ENCODE data around the gene KLF14.
A peak's percentile ranks its signal among the peaks of the same experiment; 100 is the strongest.
"Not testable (repeated sequence)": the region's sequence is repeated elsewhere in the genome, so short reads cannot be mapped to it uniquely, and the experiment has no call there.

Gene KLF14

DNA sequence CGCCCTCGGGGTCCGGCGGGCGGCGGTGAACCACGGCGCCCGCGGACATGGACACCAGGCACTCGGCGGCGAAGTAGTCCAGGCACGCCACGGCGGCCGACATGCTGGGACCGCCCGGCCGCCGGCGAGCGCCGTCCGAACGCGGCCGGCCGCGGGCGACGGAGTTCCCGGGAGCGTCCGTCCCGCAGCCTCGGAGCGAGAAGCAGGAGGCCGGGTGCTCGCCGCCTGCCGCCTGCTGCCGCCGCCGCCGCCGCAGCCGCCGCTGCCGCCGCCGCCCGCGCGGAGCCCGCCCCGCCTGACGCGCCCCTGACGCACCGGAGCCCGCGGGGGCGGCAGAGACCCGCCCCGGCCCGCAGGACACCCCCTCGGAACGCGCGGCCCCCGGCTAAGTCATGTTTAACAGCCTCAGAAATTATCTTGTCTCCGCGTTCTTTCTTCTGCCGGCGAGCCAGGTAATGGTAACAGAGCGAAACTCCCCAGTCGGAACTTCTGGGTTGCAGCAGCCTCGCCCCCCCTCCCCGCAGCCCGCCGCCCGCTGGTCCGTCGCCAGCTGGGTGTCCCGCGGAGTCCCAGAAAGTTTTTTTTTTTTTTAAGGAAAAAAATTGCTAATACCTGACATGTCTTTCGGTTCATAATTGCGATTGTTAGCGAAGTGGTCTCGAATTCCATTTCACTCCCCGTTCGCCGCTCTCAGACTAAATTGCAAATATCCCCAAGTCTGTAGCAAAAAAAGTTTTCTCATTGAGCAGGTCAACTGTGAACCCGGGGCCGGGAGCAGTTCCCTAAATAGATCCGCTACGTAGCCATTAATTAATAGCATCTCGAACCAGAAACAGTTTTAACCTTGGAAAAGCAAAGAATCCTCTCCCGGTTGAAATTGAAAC lies at the start of gene KLF14:
Gene KLF14 (minus strand): TSS at position 277 of the 884 bp plus-strand sequence. CDS start 174 bp downstream, at position 103.
- peak in 1 of 2 donors; percentile 15 for DNase-seq

DNA sequence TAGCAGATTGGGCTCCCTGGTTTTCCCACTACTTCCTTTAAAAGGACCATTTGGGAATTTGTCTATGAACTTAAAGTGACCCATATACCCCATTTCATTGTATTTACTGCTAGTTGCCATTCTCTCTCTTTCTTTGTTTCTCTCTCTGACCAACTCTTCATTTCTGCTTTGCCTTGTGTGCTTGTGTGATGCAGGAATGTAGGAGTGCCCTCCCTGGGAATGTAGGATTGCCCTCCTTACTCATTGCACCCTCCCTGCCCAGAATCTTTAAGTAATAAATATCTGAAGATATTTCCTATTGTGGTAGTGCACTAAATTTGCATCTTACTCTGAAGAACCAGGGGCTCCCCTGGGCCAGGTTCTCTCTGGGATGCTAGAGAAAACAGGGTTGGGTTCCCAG lies 47.3 kb upstream of the KLF14 start:
- DNase-seq, result no peak

- DNase-seq, result no peak
These were observed 43.4 kb upstream of the KLF14 start for GRCh38 chr7:130777426-130777825.

- DNase-seq, result not testable (repeated sequence)
These were observed 38.4 kb upstream of the KLF14 start for GRCh38 chr7:130772456-130772855.

GRCh38 chr7:130768854-130769253 lies 34.8 kb upstream of the KLF14 start:
- no peak for DNase-seq

- not testable (repeated sequence) for DNase-seq
These were observed 30.6 kb upstream of the KLF14 start for GRCh38 chr7:130764569-130764968.

DNA sequence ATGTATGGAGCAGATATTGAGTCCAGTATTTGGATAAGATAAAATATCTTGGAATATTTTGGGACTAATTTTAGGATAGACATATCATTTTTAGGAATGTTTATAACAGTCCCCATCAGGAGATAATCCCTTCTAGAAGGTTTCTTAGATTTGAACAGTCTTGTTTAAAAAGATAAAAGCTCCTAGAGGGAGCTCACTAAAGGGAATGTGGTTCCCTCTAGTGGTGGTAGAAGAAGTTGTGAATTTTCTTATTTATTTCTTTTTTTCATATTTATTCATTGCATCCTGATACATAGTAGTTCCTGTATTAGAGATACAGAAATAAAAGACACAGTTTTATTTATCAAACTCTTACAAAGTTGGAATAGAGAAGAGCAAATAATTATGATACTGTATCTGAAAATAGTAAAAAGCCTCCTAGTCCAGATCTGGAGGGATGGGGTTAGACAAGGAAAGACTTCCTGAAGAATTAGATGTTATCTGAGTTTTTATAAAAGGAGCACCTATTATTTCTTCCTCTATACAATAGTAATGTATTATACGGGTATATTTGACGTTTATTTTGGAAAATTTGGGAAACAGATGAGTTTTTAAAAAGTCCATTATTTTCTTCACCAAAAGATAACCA lies 24.5 kb upstream of the KLF14 start:
- DNase-seq, result peak; percentile 33 to 60

DNA sequence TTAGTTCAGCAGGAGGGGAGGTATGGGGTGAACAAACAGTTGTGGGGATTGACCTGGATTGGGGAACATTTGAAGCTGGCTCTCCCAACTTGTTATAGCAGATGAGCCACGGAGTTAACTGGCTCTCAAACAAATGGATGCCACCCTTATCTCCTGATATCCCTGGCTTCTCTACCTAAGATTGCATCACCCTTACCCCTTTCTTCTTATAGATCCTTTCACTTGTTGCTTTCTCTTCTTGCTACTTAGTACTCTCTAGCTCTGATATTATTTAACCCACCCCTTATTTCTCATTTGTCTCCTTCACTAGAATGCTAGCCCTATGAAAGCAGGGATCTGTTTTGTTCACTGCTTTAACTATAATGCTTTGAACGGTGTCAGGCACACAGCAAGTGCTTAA lies 22.3 kb upstream of the KLF14 start:
- no peak for DNase-seq

DNA sequence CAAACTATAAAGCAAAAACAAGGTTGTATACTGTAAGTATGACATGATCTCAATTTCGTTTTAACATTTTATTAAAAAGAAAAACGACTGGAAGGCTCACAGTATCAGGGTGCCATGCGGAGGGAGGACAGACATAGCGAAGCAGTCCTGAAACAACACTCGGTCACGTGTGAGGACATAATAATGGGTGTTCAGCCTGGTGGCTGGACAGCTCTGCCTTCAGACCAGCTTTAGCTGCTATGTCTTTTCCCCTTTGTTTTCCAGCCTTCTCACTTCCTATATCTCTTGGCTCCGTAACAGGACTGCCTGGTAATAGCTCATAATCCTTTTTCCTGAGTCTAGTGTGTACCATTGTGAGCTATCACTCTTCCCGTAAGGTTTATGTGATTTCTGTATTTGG lies 18.4 kb upstream of the KLF14 start:
- DNase-seq, result no peak

DNA sequence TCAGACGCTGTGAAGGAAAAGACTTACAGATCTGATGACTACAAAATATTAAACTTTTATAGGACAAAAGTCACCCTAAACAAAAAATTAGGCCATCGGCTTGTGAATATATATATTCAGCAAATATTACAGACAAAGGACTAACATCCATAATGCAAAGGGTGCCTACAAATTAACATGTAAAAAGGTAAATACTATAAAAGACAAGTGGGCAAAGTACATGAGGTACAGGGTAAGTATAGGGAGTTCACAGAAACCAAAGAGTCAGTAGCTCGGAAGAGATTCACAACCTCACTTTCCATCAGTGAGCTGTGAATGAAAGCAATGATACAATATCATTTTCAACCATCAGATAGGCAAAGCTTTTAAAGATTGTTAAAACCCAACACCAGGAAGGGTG lies 16.7 kb upstream of the KLF14 start:
- DNase-seq, result no peak

DNA sequence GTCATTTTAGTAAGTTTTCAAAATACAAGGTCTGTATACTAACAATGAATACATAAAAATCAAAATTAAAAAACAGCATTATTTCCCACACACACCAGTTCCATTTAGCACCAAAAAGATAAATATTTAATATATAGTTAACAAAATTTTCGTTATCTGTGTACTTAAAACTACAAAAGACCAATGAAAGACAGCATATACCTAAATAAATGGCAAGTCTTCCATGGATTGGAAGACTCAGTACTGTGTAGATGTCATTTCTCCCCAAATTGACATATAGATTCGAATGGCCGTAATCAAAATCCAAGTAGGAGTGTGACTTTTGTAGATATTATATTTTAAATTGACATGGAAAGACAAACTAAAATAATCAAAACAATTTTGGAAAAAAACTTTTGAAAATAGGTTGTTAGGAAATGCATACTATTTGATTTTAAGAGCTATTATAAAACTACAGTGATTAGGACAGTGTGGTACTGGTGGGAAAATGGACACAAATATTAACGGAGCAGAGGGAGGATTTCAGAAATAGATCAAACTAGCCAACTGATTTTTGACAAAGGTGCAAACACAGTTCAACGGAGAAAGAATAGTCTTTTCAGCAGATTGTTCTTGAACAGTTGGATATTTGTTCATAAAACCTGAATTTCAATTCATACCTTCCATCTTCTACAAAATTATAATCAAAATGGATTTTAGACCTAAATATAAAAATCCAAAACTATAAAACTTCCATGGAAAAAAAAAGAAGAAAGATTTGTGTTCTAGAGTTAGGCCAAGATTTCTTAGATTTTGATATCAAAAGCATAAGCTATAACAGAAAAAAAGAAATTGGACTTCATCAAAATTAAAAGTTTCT lies 14.8 kb upstream of the KLF14 start:
- DNase-seq, result no peak

DNA sequence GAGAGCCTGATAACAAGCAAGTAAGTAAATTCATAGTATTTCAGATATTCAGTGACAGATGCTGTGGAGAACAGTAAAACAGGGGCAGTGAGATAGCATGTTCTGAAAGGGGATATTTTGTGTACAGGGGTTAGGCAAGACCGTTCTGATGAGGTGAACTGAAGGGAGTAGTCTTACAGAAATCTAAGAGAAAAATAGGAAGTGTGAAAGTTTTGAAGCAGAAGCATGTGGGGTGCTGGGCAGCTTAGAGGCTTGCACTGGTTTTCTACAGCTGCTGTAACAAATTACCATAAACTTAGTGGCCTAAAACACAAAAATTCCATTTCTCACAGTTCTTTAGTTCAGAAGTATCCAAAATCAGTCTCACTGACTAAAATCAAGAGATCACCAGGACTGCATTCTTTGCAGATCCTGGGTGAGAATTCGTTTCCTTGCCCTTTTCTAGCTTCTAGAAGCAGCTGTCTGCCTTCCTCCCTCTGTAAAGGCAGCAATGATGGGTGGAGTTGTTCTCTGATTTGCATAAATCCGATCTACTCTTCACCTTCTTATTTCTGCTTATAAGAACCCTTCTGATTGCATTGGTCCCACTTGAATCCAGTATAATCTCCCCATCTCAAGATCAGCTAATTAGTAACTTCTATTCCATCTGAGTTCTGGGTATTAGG lies 7.5 kb upstream of the KLF14 start:
- peak; percentile 53 to 63 for DNase-seq

DNA sequence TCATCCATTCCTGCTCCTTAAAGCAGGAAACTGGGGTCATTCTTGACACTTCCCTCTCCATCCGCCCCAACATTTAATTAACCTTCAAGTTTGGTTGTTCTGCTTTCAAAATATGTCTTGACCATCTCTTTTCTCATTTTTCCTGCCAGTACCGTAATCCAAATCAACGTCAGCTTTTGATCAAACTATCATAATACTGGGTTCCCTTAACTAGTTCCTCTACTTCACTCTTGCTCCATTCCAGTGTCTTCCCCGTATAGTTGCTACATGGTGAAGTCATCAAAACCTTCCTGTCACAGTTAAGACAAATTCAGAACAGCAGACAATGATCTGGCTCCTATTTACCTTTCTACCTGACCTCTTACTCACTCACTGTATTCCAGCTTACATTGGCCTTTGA lies 6.6 kb upstream of the KLF14 start:
- peak; percentile 68 to 71 for DNase-seq

DNA sequence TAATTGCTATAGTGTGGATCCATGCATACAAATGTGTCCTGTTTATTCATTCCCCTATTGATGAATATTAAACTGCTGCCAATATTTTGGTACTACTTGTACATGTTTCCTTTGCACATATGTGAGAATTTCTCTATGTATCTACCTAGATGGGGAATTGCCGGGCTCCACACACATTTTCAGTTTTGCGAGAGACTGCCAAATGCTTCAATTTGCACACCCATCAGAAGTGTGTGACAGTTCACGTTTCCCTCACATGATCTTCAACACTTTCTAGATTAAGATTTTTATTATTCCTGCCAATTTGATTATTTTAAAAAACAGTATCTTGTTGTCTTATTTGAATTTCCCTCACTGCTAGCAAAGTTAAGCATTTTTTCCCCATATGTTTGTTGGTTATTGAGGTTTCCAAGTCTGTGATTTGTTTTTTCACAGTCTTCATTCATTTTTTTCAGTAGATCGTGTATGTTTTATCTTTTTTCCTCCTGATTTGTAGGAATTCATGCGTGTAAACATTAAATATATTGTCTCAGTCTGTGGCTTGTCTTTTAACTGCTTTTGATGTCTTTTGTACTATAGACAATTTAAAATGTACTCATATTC lies 2.4 kb upstream of the KLF14 start:
- no peak for DNase-seq

DNA sequence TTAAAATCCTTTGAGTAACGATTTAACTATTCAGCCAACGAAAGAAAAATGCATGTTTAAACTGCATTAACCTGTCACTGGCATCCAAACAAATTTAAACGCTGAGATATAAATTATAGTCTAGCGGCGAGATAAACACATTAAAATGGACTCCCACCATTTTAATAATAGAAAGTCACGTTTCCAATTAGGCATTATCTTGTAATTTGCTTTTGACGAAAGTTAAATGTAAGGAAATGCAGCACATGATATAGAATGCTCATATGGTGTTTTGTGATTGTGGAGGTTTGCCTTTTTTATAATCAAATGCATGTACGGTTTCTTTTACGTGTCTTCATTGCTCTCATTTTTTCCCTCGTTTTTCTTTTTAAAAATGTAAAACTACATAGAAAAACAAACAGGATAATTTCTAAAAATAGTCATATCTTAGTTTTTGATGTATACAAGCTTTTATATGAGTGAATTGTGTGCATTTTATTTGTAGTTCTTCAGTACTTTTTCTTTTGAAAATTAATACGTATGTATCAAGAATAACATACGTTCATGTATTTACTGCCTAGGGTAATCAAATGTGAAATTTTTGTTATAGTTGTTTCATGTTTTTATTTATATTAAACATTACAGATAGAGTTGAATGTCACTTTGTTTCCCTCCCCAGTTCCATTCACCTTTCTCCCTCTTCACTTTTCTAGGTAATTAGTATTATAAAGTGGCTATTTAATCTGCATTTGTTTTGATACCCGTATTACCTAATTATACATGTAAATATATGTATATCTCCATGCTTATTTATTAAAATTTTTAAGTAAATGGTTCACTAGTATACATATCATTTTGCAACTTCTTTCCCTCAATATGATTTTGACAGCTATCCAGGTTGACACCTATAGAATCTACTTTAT lies 1.1 kb upstream of the KLF14 start:
- no peak for DNase-seq

DNA sequence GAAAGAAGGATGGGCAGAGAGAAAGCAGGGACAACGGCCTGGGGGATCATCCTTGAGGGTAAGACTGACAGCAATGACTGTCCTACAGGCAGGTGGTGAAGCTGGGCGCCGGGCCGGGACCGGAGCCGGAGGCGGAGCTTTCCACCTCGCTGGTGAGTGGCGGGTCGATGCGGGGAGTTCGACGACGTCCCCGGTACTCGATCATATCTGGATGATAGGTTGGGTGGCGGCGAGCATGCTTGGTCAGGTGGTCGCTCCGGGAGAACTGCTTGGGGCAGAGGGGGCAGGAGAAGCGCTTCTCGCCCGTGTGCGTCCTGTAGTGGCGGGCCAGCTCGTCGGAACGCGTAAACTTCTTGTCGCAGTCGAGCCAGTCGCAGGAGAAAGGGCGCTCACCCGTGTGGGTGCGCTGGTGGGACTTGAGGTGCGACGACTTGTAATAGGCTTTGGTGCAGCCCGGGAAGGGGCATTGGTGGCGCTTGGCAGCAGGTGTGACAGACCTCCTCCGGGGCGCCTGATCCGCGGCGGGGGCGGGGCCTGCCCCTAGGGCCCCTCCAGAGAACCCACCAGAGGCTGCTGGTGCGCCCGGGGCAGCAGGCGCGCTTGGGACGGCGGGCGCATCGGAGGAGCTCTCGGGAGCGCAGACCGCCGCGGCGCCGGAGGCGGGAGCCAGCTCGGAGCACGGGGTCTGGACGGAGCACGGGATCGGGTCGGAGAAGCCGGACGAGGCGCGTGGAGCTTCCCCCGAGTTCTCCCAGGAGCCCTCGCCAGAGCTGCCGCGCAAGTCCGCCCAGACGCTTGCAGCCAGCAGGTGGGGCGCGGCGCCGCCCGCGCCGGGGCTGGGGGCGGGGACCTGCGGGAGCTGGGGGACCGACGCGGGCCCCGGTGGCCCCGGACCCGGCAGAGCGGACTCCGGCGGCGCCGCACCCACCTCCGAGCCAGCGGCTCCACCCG lies 752 bp downstream of the KLF14 start:
- DNase-seq, result no peak

DNA sequence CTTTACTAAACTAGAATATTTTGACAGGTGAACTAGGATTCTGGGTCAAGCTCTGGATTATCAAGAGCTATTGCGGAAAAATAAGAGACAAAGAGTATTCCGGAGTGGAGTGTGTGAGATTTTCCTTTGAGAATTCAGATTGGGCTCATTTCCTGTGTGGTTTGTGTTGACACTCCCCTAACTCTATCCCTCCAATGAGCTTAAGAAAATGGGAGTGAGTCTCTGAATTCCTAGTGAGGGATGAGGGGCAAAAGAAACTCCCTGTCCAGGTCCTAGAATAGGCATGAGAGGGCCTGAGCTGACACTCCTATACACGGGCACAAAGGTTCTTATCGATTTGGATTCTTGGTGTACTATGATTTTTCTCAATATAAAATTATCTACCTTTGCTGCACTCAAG lies 10.2 kb downstream of the KLF14 start:
- DNase-seq, result no peak

- DNase-seq, result peak; percentile 28 to 52
These were observed 12.3 kb downstream of the KLF14 start for GRCh38 chr7:130721486-130722277.

DNA sequence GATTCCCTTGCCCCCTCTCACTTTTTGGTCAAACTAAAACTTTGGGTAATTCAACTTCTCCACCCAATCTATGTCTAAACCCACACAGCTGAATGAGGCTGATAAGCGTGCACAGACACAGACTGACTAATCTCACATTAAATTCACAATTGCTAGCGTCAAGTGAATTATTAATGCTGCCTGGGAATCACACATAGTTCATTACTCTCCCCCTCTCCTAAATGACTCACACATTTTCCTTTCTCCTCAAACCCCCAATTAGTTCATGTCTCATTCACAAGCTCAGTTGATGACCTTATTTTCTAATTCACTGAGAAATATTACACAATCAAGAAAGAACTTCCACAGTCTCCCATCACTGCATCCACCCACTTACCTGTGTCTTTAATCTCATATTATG lies 14.5 kb downstream of the KLF14 start:
- no peak for DNase-seq

Measured in inflammatory macrophage treated with lipopolysaccharide for 1 hour (primary cell).